ENCODE data around the gene KRTAP12-4.
"Not testable (repeated sequence)": the region's sequence is repeated elsewhere in the genome, so short reads cannot be mapped to it uniquely, and the experiment has no call there.

Gene KRTAP12-4, protein sequence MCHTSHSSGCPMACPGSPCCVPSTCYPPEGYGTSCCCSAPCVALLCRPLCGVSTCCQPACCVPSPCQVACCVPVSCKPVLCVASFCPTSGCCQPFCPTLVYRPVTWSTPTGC

DNA sequence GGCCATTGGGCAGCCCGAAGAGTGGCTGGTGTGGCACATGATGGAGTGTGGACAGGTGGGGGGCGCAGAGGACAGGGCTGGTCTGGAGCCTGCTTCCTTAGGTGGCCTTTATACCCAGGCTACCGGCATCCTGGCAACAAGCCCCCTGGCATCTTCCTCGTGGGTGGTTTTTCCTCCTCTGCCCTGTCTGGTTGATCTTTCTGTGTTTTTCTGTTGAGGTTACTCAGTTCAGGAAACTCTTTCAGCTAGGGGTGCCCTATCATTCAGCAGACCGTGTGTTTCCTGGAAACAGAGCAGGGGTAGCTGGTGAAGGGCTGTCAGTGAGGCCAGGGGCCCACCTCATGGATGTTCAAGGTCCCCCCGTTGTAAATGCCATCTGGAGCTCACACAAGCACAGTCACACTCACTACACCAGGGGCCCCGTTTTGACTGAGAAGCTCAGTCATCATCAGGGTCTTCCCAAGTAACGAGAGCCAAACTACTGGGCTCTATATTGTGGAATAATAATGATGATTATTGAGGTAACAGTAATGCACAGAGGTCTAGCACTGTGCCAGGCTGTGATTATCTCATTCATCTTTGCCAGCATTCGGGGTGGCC is at the start of gene KRTAP12-4:
TSS of gene KRTAP12-4 (minus strand) at position 84 of the 600 bp plus-strand sequence. CDS start at position 39, 45 bp downstream.
- DNase-seq (ENCODE audit: low spot score), result no peak

DNA sequence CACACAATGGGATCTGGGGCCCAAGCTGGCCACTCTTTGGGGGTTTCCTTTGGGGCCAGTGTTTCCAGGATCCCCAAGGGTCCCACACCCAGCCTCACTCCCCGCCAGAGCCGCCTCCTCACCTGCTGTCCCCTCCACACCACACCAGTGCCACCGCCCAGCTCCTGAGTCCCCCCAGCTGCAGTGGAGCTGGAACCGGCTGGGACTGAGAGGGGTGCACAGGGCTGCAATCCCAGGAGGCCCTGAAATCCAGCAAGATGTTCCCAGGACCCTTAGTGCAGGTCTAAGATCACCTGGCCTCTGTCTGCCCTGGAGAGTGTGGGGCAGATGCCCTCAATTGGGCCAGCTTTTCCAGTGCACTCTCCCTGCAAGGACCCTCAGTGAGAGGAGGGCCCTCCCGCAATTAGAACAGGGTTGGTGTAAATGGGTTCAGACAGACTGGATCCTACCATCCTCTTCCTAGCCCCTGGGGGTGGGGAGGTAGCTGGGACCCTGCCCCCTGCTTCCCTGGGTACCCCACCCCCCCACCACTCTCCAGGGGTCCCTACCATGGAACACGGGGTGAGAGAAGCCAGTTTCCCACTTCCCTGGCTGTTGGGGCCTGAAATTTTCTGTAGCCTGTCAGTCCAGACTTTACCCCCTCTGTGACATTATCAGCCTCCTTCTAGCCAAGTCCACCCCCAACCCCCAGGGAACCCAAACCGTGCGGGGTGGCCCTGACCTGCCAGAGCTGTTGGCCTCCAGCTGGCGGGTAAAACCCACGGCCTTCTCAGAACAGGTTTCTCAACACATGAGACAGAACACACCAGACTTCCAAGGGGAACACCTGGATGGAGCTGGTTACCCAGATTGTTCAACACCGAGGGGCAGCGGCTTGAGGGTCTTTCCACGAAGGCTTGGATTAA is 49.5 kb upstream of the KRTAP12-4 start:
- no peak for DNase-seq (ENCODE audit: low spot score)

DNA sequence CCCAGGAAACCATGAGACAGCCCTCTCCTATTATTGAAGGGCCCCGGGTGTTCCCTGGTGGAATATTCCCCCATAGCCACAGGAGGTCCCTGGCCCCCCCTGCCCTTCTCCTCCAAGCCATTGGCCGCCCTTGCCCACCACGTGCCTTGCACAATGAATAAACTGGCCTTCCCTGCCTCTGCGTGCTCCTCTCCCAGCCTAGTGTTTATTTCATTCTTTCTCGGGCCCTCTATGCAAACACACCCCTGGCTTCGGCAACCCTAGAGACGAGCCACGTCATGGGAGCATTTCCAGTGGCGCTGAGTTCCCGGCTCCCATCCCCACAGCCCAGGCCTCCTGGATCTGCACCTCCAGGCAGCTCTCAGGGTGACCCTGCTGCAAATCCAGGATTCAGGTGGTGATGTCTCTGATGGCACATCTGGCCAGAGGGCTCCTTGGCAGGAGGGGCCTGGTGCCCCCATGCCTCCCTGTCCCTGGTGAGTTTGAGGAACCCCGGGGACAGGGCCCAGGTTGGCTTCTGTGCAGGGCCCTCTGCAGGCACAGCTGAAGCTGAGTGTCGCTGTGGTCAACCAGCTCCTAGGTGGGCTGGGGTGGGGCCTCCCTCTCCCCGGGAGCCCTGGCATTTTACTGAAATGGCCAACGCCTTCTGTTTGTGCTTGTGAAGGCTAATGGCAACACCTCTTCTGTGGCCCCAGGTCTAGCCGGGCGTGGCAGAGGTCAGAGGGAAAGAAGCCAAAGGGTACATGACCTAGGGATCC is 48.7 kb upstream of the KRTAP12-4 start:
- no peak for DNase-seq (ENCODE audit: low spot score)

DNA sequence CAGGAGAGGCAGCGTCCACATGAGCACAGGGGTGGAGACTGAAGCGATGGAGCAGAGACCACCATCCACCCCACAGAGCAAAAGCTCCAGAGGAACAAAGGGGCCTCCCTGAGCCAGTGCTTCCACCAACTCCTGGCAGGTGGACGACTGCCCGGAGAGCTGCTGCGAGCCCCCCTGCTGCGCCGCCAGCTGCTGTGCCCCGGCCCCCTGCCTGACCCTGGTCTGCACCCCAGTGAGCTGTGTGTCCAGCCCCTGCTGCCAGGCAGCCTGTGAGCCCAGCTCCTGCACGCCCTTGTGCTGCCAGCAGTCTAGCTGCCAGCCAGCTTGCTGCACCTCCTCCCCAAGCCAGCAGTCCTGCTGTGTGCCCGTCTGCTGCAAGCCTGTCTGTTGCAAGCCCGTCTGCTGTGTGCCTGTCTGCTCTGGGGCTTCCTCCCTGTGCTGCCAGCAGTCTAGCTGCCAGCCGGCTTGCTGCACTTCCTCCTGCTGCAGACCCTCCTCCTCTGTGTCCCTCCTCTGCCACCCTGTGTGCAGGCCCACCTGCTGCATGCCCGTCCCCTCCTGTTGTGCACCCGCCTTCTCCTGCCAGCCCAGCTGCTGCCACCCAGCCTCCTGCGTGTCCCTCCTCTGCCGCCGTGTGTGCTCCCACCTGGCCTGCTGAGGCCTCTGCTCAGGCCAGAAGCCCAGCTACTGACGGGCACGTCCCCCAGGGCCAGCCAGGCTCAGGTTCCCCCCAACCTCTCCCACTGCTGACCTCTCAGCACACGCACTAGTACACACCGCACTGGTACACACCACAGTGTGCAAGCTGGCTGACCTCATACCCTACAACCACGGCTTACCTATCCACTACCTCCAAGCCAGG is 47.9 kb upstream of the KRTAP12-4 start:
- no peak for DNase-seq (ENCODE audit: low spot score)

DNA sequence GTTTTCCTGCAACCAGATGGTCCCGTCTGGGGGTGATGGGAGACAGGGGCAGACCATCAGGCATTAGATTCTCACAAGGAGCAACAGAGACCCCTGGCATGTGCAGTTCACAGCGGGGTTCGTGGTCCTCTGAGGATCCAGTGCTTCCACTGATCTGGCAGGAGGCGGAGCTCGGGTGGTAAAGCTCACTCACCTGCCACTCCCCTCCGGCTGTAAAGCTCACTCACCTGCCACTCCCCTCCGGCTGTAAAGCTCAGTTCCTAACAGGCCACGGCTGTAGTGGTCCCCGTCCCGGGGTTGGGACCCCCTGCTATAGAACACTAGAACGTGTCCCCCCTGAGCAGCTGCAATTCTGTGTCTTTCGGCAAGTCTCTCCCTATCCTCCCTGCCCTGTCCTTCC is 47.1 kb upstream of the KRTAP12-4 start:
- DNase-seq (ENCODE audit: low spot score), result no peak

DNA sequence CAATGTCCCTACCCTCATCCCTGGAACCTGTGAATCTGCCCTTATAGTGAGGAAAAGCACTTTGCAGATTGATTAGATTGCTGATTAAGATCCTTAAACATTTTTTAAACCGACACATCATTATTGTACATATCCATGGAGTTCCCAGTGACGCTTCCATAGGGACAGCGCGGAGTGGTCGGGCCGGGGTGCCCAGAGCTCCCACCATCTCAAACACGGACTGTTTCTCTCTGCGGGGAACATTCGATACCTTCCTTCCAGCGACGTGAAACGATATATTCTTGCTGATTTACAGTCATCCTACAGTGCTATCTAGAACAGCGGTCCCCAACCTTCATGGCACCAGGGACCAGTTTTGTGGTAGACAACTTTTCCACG is 46.6 kb upstream of the KRTAP12-4 start:
- no peak for DNase-seq (ENCODE audit: low spot score)

DNA sequence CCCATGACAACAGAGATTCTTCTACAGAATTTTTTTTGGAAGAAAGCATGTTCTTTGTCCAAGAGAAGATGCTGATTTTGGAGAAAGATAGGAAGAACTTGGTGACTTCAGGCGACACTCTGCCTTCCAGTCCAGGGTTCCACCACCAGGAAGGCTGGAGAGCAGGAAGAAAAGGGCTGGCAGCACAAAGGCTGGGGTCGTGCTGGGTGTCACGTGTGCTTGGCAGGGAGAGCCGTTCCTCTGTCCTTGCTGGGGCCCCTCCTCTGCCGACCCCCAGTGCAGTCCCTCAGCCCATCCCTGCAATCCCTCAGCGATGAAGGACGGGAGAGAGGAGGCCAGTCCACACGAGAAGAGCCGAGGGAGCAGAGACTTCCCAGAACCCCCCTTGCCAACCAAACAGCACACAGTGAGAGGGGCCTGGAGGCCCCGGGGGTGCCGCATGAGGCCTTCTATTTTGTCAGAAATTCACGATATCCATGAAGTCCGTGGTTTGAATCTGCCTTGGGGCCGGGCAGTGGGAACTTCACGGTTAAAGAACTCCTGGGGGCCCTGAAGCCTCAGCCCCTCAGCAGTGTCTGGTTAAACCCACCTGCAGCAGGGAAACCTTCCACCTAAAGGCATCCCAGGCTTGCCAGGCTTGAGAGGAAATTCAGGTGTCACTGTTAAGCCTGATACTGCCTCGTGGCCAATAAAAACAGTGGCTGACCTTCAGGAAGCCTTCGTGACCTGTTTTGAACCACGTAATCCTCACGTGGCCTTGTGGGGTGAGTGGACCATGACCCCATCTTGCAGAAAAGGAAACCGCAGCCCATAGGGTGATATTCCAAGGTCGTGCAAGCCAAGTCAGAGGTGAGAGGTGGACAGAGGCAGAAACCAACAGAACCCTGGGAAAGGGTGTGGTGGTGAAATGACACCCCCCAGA is 45.9 kb upstream of the KRTAP12-4 start:
- DNase-seq (ENCODE audit: low spot score), result no peak

DNA sequence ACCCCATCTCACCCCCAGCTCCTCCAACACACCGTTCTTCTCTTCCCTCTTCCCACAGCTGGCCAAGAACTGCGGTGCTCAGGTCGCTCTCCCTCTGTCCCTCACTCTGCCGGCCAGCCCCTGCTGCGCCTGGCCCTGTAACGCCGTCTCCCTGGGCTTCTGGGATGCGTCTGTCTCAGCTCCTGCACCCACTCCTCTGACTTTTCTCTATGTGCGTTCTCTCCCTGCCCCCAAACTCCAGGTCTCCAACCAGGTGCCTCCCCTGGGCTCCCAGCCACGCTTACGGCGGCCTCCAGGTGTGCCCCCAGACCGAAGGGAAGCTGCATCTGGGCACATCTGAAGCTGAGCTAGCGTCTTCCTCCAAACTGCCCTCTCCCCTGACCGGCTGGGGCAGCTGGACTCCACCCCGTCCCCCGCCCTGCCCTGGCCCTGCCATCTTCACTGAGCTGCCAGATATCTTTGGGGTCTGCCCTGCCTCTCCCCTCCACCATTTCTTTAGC is 45.1 kb upstream of the KRTAP12-4 start:
- no peak for DNase-seq (ENCODE audit: low spot score)

DNA sequence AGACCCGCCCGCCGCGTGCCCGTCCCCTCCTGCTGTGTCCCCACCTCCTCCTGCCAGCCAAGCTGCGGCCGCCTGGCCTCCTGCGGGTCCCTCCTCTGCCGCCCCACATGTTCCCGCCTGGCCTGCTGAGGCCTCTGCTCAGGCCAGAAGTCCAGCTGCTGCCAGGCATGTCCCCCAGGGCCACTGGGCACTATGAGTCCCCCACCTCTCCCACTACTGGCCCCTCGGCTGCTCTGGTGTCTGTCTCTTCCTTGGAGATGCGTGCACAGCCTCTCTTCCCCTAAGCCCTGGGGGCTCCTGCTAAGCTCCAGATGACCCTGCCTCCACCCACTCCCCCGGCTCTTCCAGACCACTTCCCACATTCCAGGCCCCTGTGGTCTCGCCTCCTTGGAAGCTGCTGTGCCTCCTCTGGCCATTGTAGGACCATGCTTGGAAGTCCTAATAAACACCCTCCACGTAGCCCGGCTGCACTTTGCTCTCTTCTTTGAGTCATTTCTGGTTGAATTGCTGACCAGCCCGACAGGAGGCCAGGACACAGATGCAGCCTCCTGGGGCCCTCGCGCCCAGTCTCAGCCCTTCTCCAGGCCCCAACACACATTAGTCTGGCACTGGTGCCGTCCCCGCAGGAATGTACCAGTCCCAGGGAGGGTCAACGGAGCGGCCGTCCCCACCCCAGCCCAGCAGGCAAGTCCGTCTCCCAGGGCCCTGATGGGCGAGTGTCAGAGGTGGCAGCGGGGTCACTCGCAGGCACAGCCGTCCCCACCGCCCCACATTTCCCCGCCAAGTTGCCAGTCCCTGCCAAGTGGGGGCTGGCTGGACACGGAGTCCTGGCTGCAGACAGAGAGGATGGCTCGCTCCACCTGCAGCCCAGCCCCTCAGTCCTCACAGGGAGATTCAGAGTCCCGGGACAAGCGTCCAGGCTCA is 43.6 kb upstream of the KRTAP12-4 start:
- no peak for DNase-seq (ENCODE audit: low spot score)

DNA sequence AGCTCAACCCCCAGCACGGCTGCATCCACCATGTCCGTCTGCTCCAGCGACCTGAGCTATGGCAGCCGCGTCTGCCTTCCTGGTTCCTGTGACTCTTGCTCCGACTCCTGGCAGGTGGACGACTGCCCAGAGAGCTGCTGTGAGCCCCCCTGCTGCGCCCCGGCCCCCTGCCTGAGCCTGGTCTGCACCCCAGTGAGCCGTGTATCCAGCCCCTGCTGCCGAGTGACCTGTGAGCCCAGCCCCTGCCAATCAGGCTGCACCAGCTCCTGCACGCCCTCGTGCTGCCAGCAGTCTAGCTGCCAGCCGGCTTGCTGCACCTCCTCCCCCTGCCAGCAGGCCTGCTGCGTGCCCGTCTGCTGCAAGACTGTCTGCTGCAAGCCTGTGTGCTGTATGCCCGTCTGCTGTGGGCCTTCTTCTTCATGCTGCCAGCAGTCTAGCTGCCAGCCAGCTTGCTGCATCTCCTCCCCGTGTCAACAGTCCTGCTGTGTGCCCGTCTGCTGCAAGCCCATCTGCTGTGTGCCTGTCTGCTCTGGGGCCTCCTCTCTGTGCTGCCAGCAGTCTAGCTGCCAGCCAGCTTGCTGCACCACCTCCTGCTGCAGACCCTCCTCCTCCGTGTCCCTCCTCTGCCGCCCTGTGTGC is 42.8 kb upstream of the KRTAP12-4 start, which contains the start of gene KRTAP10-12:
TSS of gene KRTAP10-12 (plus strand) at position 1 of the 639 bp plus-strand sequence. CDS start at position 31, 30 bp downstream.
- DNase-seq (ENCODE audit: low spot score), result not testable (repeated sequence)

DNA sequence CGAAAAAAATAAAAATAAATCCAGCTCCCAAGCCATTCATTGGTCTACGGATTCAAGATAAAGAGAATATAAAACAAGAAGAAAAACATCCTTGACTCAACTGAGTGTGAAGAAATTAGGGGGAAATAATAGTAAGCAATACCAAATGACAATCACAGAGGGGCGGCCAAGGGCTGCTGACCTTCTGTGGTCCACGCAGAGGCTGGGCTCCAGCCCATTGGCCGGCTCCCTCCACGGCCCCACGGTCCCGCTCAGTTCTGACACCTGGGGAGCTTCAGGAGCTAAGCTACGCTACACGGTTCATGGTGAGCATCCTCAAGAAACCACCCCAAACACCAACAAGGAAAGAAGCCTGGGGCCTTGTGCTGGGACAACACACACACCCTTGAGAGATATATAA is 42.1 kb upstream of the KRTAP12-4 start:
- no peak for DNase-seq (ENCODE audit: low spot score)

DNA sequence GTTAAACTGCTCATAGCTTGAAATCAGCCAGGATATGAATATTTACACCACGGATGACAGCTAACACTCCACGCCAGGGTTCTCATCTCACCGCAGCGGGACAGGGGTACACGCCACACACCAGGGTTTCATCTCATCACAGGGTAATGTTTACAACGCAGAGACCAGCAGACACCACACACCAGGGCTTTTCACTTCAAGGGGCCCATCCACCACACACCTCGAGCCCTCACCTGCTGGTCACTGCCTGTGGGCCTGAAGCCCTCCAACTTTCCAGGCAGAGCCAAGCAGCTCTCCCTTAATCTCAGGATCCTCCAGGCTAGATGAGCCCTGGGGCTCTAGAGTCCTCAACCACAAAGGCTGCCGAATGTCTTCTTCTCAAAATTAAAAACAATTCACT is 41.2 kb upstream of the KRTAP12-4 start:
- DNase-seq (ENCODE audit: low spot score), result no peak

DNA sequence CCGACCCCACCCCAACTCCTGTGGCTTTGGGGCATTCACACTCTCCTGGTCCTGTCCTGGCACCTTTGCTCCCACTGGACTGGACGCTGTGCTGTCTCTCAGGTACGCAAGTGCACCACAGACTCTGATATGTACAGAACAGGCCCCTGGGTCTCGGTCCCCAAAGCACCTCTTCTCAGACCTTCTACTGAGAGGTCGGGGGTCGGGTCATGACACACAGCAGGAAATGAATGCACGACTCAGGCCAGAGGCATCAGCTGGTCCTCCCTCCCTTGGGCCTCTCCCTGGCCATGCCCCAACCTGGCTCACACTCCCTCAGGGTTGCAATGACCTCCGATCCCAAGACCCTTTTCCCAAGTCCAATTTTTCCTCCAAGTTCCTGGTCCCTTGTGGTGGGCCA is 40.7 kb upstream of the KRTAP12-4 start:
- no peak for DNase-seq (ENCODE audit: low spot score)

DNA sequence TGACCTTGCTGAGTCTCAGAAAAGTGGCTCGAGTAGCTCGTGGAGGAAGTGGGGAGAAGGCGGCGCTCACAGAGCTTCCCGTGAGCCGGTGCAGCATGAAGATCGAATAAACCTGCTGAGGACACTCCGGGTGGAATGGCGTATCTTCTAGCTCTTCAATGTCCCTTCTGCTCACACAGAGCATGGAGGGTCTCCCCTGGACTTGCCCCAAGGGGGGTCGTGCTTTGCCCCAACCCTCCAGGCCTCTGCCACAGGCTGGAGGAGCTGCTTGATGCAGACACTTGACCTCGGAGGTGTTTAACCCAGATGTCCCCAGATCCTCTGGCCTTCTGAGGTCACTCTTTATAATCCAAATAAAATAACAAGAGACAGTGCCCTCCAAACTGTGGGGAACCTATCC is 40.3 kb upstream of the KRTAP12-4 start:
- no peak for DNase-seq (ENCODE audit: low spot score)

DNA sequence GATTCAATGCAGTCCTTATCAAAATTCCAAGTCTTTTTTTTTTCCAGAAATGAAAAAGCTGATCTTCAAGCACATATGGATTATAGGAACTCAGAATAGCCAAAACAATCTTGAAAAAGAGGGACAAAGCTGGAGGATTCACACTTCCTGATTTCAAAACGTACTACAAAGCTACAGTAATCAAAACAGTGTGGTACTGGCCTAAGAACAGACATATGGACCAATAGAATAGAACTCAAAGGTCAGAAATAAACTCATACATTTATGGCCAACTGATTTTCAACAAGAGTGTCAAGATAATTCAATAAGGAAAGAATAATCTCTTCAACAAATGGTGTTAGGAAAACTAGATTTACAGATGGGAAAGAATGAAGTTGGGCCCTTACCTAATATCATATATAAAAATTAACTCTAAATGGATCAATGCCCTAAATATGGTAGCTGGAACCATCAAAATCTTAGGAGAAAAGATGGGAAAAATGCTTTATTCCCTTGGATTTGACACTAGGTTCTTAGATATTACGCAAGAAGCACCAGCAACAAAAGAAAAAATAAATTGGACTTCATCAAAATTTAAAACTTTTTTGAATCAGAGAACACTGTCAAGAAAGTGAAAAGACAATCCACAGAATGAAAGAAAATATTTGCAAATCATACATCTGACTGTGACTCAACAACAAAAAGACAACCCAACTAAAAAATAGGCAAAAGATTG is 38.5 kb upstream of the KRTAP12-4 start:
- DNase-seq (ENCODE audit: low spot score), result no peak

DNA sequence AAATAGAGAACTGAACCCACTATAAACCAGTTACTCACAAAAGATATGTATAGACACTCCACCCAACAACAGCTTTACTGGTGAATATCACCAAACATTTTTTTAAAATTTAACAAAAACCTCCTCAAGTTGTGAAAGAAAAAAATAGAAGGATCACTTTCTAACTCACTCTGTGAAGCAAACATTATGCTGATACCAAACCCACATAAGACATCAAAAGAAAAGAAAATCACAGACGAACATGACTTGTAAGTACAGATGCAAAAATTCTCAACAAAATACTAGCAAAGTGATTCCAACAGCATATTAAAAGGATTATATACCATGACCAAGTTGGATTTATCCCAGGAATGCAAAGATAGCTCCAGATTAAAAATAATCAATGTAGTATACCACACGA is 37.2 kb upstream of the KRTAP12-4 start:
- no peak for DNase-seq (ENCODE audit: low spot score)

DNA sequence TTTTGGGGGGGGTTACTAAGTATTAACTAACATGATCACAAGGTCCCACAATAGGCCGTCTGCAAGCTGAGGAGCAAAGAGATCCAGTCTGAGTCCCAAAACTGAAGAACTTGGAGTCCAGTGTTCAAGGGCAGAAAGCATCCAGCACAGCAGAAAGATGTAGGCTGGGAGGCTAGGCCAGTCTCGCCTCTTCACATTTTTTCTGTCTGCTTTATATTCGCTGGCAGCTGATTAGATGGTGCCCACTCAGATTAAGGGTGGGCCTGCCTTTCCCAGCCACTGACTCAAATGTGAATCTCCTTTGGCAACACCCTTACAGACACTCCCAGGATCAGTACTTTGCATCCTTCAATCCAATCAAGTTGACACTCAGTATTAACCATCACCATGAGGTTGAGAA is 35.3 kb upstream of the KRTAP12-4 start:
- not testable (repeated sequence) for DNase-seq (ENCODE audit: low spot score)

DNA sequence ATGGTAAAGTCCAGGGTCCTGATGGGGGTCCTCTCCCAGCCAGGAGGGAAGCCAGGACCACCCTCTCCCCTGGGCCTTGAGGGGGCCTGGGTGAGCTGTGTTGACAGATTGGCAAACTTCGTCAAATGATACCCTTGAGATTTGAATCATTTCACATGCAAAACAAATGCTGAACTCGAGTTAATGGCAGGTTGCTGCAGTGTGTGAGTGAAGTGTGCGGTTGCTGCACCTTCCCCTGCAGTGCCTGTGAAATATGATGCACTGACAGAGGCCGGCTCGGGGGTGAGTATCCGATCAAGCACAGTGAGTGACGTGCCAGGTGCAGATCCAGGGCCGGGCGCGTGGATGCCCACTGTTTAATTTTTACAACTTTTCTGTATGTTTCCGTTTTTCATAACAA is 33.2 kb upstream of the KRTAP12-4 start:
- no peak for DNase-seq (ENCODE audit: low spot score)

Measured in germinal center (tissue), 1 donor.